Uterus (tissue), 4 donors: ENCODE data around the gene GNS. TPM values are rescaled to one million over a fixed set of nuclear protein-coding genes. Genes with fewer than 3 reads are reported as not detected.

Experiments used
- DNase-seq, 2 donors: peaks; one replicate each; pipeline ENCODE4 v3.0.0-alpha.2; 2019 to 2020
- H3K27ac ChIP-seq, 2 donors: fragments of 200-600 bp; sonication (generic); 1 replicate in 1 of 2; 2 replicates in 1 of 2; pipeline ENCODE4 v1.5.1; 2016 to 2018
- H3K27me3 ChIP-seq, 2 donors: fragments of 200-600 bp; sonication (generic); one replicate each; pipeline ENCODE4 v1.5.1; 2018 to 2019; ENCODE audit warnings: control low read depth in 1 of 2
- H3K36me3 ChIP-seq, 2 donors: fragments of 200-600 bp; sonication (generic); one replicate each; pipeline ENCODE4 v1.5.1; 2019; ENCODE audit warnings: control low read depth in 1 of 2
- H3K4me1 ChIP-seq, 2 donors: fragments of 200-600 bp; sonication (generic); one replicate each; pipeline ENCODE4 v1.5.1; 2018 to 2019; ENCODE audit warnings: control low read depth in 1 of 2
- H3K4me3 ChIP-seq, 2 donors: fragments of 200-600 bp; sonication (generic); 1 replicate in 1 of 2; 2 replicates in 1 of 2; pipeline ENCODE4 v1.5.1; 2018 to 2019; ENCODE audit warnings: mild to moderate bottlenecking in 1 of 2
- H3K9me3 ChIP-seq, 2 donors: fragments of 200-600 bp; sonication (generic); one replicate each; pipeline ENCODE4 v1.5.1; 2019; ENCODE audit warnings: control low read depth in 1 of 2
- POLR2A ChIP-seq, 2 donors: fragments of 450-650 bp; IDR thresholded peaks; one replicate each; pipeline ENCODE4 v1.6.1; 2016; ENCODE audit warnings: antibody characterized with exemption in 2 of 2, mild to moderate bottlenecking in 1 of 2, moderate library complexity in 1 of 2
- intact Hi-C: fragments of 100-400 bp; cut with DNase I; formaldehyde crosslinking; loops from one replicate; pipeline ENCODE4 v1.15.1; 2023; ENCODE audit warnings: low total_unique reads
- total RNA-seq, 4 donors: library from RNA; depleted of rRNA in 3 of 4; stranded (reverse); fragments of >200 nt in 3 of 4; gene quantifications; one replicate each; pipeline versions ENCODE4 v1.1.0 to v1.2.4, GENCODE V29; 2014 to 2023
- TF ChIP-seq, protein P1 (sequence below), 4 experiments: fragments of 200-600 bp in 2 of 4; fragments of 450-650 bp in 2 of 4; sonication (generic) in 2 of 4; IDR thresholded peaks; one replicate each; pipeline ENCODE4 v1.5.1; 2016 to 2019; ENCODE audit warnings: antibody characterized with exemption in 4 of 4, mild to moderate bottlenecking in 2 of 4, moderate library complexity in 1 of 4
- donor health status: DM: yes; HTN: yes; CAD: no.

The GNS gene
- total RNA-seq, 4 donors from 2014 or later, result 71.5 to 148 (median 116) TPM

DNA sequence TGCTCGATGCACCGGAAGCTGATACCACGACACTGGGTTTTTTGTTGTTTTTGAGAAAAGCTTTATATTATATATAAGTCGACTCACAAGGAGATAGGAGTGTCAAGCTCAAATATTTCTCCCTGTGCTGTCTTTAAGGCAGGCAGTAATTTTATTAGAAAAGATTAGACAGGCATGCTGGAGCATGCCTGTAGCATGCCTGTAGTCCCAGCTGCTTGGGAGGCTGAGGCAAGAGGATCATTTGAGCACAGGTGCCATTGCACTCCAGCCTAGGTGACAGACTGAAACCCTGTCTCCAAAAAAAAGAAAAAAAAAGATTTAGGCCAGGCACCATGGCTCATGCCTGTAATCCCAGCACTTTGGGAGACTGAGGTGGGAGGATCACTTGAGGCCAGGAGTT is 51.8 kb downstream of the GNS start:
- Histone ChIP-seq H3K4me3 (no peak overlapping the region), H3K27ac (no peak overlapping the region), H3K4me1 (no peaks in the 10 kb centered on the region), H3K9me3 (no peaks in the 10 kb centered on the region), H3K36me3 (no peaks in the 10 kb centered on the region), H3K27me3 (no peaks in the 10 kb centered on the region)
- intact Hi-C loops, result no loop called here
- no peak for DNase-seq
- TF ChIP-seq, protein P1, sequence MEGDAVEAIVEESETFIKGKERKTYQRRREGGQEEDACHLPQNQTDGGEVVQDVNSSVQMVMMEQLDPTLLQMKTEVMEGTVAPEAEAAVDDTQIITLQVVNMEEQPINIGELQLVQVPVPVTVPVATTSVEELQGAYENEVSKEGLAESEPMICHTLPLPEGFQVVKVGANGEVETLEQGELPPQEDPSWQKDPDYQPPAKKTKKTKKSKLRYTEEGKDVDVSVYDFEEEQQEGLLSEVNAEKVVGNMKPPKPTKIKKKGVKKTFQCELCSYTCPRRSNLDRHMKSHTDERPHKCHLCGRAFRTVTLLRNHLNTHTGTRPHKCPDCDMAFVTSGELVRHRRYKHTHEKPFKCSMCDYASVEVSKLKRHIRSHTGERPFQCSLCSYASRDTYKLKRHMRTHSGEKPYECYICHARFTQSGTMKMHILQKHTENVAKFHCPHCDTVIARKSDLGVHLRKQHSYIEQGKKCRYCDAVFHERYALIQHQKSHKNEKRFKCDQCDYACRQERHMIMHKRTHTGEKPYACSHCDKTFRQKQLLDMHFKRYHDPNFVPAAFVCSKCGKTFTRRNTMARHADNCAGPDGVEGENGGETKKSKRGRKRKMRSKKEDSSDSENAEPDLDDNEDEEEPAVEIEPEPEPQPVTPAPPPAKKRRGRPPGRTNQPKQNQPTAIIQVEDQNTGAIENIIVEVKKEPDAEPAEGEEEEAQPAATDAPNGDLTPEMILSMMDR (IDR thresholded peaks at IDR 0.05), result no peak
- no peak for TF ChIP-seq POLR2A (IDR thresholded peaks at IDR 0.05)

DNA sequence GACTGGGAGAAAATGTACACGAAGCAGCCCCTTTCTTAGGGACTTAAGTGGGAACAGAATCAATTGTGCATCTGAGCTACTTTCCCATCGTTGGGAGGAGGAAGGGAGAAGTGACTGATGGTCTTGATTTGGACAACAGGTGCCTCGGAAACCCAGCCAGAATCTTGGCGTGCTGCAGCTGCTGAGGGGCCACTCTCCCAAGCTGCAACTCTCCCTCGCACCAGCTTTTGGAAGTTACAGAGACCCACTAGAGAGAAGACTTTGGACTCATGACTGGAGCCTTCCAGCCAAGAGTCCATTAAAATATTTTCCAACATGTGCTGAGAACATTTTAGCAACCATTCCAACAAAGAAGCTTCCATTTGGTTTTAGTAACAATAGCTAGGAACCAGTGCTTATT is 52.3 kb downstream of the GNS start:
- DNase-seq, result no peak
- no peaks in the 10 kb centered on the region for H3K27me3 ChIP-seq
- no peak overlapping the region for H3K27ac ChIP-seq
- H3K4me3 ChIP-seq, result no peak overlapping the region
- H3K9me3 ChIP-seq, result no peaks in the 10 kb centered on the region
- intact Hi-C loops, result no loop called here
- H3K4me1 ChIP-seq, result no peaks in the 10 kb centered on the region
- no peaks in the 10 kb centered on the region for H3K36me3 ChIP-seq
- TF ChIP-seq, protein P1 (IDR thresholded peaks at IDR 0.05), result no peak
- no peak for TF ChIP-seq POLR2A (IDR thresholded peaks at IDR 0.05)

DNA sequence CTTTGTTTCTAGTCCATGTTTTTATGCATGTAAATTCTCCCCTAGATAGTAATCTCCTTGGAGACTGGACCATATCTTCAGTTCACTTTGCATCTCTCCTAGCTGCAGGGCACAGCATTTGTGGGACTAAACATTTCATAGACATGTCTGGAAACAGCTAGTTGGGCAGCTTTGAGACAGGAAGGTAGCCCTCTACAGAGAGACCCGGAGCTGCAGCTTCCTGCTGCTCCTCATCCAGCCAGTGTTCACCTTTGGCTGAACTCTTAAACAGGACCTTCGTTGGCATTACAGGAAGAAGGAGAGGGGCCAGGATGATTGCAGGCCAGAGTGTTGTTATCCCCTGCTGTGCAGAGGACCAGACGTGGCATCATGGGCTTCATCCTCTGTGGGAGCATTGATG is 52.9 kb downstream of the GNS start:
- TF ChIP-seq, protein P1 (IDR thresholded peaks at IDR 0.05), result no peak
- no peak for TF ChIP-seq POLR2A (IDR thresholded peaks at IDR 0.05)
- DNase-seq, result no peak
- Histone ChIP-seq H3K36me3 (no peaks in the 10 kb centered on the region), H3K4me3 (no peak overlapping the region), H3K9me3 (no peaks in the 10 kb centered on the region), H3K4me1 (no peaks in the 10 kb centered on the region), H3K27ac (no peak overlapping the region), H3K27me3 (no peaks in the 10 kb centered on the region)
- intact Hi-C loops, result no loop called here

DNA sequence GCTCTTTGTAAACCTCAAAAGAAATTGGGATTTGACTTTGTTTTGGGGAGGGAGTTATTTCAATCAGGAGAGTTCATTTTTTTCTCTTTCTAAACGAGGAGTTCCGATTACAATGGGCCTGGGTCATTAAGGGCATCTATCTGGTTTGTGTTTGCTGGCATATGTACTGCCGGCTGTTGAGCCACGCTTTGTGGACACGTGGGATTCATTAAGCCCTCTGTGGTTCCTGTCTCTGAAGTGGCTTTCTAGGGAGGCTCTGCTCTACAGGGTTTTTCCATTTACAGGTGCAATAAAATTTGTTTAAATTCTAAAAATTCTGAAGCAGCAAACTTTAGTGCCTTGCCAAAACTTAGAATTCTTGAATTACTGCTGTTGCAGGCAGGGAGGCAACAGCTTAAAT is 57.9 kb downstream of the GNS start:
- TF ChIP-seq, protein P1 (IDR thresholded peaks at IDR 0.05), result no peak
- no peak for TF ChIP-seq POLR2A (IDR thresholded peaks at IDR 0.05)
- Histone ChIP-seq H3K36me3 (no peaks in the 10 kb centered on the region), H3K9me3 (no peaks in the 10 kb centered on the region), H3K4me1 (peaks cover 0 to 4% of the 10 kb centered on the region in 2 donors), H3K27ac (peak overlapping the region; percentile 20 to 25), H3K27me3 (no peaks in the 10 kb centered on the region), H3K4me3 (no peak overlapping the region)
- intact Hi-C loops, result no loop called here
- no peak for DNase-seq

DNA sequence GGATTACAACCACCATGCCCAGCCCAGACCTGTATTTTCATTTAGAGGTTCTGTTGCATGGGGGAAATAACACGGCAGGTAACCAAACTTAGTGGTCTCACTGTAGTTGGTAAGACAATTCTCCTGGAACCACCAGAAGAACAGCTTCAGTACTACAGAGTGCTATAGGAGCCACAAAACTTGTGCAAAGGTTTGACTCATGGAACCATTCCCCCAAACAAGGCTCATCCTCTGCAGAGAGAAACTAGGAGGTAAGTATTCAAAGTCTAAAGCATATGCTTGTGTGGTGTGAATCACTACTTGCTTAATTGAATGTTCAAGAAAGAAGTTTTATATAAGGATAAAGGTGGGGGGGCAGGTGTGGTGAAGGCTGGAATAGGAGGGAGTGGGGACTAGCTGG is 58.7 kb downstream of the GNS start:
- Histone ChIP-seq H3K4me1 (peaks cover 0 to 6% of the 10 kb centered on the region in 2 donors), H3K4me3 (no peak overlapping the region), H3K36me3 (no peaks in the 10 kb centered on the region), H3K27me3 (no peaks in the 10 kb centered on the region), H3K27ac (peak overlapping the region; percentile 20 to 25), H3K9me3 (no peaks in the 10 kb centered on the region)
- DNase-seq, result no peak
- intact Hi-C loops, result no loop called here
- TF ChIP-seq, protein P1 (IDR thresholded peaks at IDR 0.05), result no peak
- no peak for TF ChIP-seq POLR2A (IDR thresholded peaks at IDR 0.05)
